H1 (cell line): ENCODE measurements around the gene BMPR1A. TPM values are rescaled to one million over a fixed set of nuclear protein-coding genes. Genes with fewer than 3 reads are reported as not detected.

ENCODE experiments used
- CTCF ChIA-PET: fragments of 300-600 bp; sonication (Branson Sonifier 250); formaldehyde crosslinking; loops from one replicate; lab custom pipeline; 2021; ENCODE audit not compliant: partially characterized antibody; lab: Charles Lee
- POLR2A ChIA-PET: fragments of 300-600 bp; sonication (Branson Sonifier 250); formaldehyde crosslinking; loops from one replicate; lab custom pipeline; 2021; ENCODE audit warnings: inconsistent platforms; ENCODE audit not compliant: partially characterized antibody; lab: Charles Lee
- DNase-seq, 2 experiments: peaks; one replicate each; pipeline versions ENCODE4 v3.0.0 to v3.0.0-alpha.2; 2010 to 2022; ENCODE audit warnings: low spot score in 2 of 2, low read depth in 1 of 2, mixed read lengths in 1 of 2
- FAIRE-seq: peaks from 2 replicates; lab custom pipeline; 2011; peaks lifted over from hg19 to GRCh38; lab: Jason Lieb, UNC
- H2AFZ ChIP-seq: 2 replicates; pipeline ENCODE4 v1.8.1; 2012; ENCODE audit warnings: low read length, inconsistent platforms
- H2AK5ac ChIP-seq: 2 replicates; pipeline ENCODE4 v1.6.1; 2013; ENCODE audit warnings: low read depth, low read length
- H2BK120ac ChIP-seq: replicated peaks from 2 replicates; pipeline ENCODE3; 2013; ENCODE audit warnings: low read depth, low read length, inconsistent platforms
- H2BK12ac ChIP-seq: 2 replicates; pipeline ENCODE4 v1.6.1; 2013; ENCODE audit warnings: low read depth, low read length
- H2BK15ac ChIP-seq: 2 replicates; pipeline ENCODE4 v1.6.1; 2013; ENCODE audit warnings: low read length
- H2BK20ac ChIP-seq: 2 replicates; pipeline ENCODE4 v1.6.1; 2013; ENCODE audit warnings: low read length
- H2BK5ac ChIP-seq: 2 replicates; pipeline ENCODE4 v1.6.1; 2013; ENCODE audit warnings: low read depth, low read length
- H3K14ac ChIP-seq: 2 replicates; pipeline ENCODE4 v1.6.1; 2013; ENCODE audit warnings: inconsistent platforms; ENCODE audit not compliant: insufficient read length
- H3K18ac ChIP-seq: 2 replicates; pipeline ENCODE4 v1.6.1; 2013; ENCODE audit warnings: low read length; ENCODE audit errors: extremely low read depth
- H3K23ac ChIP-seq: 2 replicates; pipeline ENCODE4 v1.6.1; 2013; ENCODE audit warnings: inconsistent platforms; ENCODE audit not compliant: insufficient read length
- H3K23me2 ChIP-seq: 2 replicates; pipeline ENCODE4 v1.6.1; 2013; ENCODE audit warnings: low read depth, low read length
- H3K27ac ChIP-seq: 2 replicates; pipeline ENCODE4 v1.6.1; 2011; ENCODE audit warnings: low read depth, low read length, inconsistent platforms
- H3K27me3 ChIP-seq, 4 experiments: replicated peaks in 1 of 4; 1 replicate in 1 of 4; 2 replicates in 3 of 4; pipeline versions ENCODE4 v1.6.1 to v1.8.1; 2011 to 2013; ENCODE audit warnings: low read length in 3 of 4, mild to moderate bottlenecking in 3 of 4, inconsistent platforms in 2 of 4, mixed read lengths in 2 of 4, moderate library complexity in 1 of 4; ENCODE audit not compliant: control insufficient read depth in 3 of 4, insufficient read depth in 3 of 4; ENCODE audit errors: extremely low read depth in 1 of 4
- H3K36me3 ChIP-seq, 4 experiments: 2 replicates each; pipeline versions ENCODE4 v1.6.1 to v1.8.1; 2011 to 2013; ENCODE audit warnings: mild to moderate bottlenecking in 4 of 4, low read length in 3 of 4, moderate library complexity in 2 of 4, control low read depth in 1 of 4, inconsistent platforms in 1 of 4; ENCODE audit not compliant: insufficient read depth in 4 of 4, control insufficient read depth in 2 of 4
- H3K4ac ChIP-seq: replicated peaks from 2 replicates; pipeline ENCODE3; 2013; ENCODE audit warnings: low read length, low read depth, mixed read lengths, inconsistent platforms; ENCODE audit not compliant: insufficient read length
- H3K4me1 ChIP-seq, 4 experiments: replicated peaks in 1 of 4; 1 replicate in 1 of 4; 2 replicates in 3 of 4; pipeline versions ENCODE4 v1.6.1 to v1.8.1; 2011 to 2013; ENCODE audit warnings: low read length in 3 of 4, inconsistent platforms in 2 of 4, mixed read lengths in 1 of 4; ENCODE audit not compliant: insufficient read depth in 4 of 4, control insufficient read depth in 3 of 4
- H3K4me2 ChIP-seq, 2 experiments: 2 replicates each; pipeline versions ENCODE4 v1.6.1 to v1.8.1; 2011 to 2013; ENCODE audit warnings: low read depth in 2 of 2, low read length in 2 of 2, control low read depth in 1 of 2, inconsistent platforms in 1 of 2, mild to moderate bottlenecking in 1 of 2; ENCODE audit not compliant: insufficient read depth in 1 of 2
- H3K4me3 ChIP-seq, 4 experiments: fragments of 200-600, 300-600 bp in 1 of 4; sonication (generic), shearing (Covaris generic), sonication (Bioruptor Twin) in 1 of 4; 2 replicates each; pipeline versions ENCODE4 v1.5.1 to v1.8.1; 2011 to 2016; ENCODE audit warnings: low read length in 4 of 4, low read depth in 3 of 4, control low read depth in 2 of 4, inconsistent platforms in 2 of 4, mild to moderate bottlenecking in 2 of 4, mixed read lengths in 1 of 4, moderate library complexity in 1 of 4; ENCODE audit not compliant: insufficient read depth in 2 of 4; ENCODE audit errors: extremely low read depth in 1 of 4
- H3K56ac ChIP-seq: replicated peaks from 2 replicates; pipeline ENCODE3; 2013; ENCODE audit warnings: low read depth, mild to moderate bottlenecking, mixed read lengths, low read length, inconsistent platforms; ENCODE audit not compliant: insufficient read length
- H3K79me1 ChIP-seq: 2 replicates; pipeline ENCODE4 v1.6.1; 2013; ENCODE audit warnings: low read depth, low read length, control low read depth
- H3K79me2 ChIP-seq, 2 experiments: 2 replicates each; pipeline versions ENCODE4 v1.6.1 to v1.8.1; 2012 to 2013; ENCODE audit warnings: low read length in 2 of 2, mild to moderate bottlenecking in 2 of 2, inconsistent platforms in 1 of 2; ENCODE audit not compliant: insufficient read depth in 2 of 2, control insufficient read depth in 1 of 2
- H3K9ac ChIP-seq, 4 experiments: replicated peaks in 1 of 4; 1 replicate in 1 of 4; 2 replicates in 3 of 4; pipeline versions ENCODE4 v1.6.1 to v1.8.1; 2011 to 2013; ENCODE audit warnings: low read depth in 3 of 4, low read length in 3 of 4, control low read depth in 2 of 4, mild to moderate bottlenecking in 2 of 4, moderate library complexity in 2 of 4, inconsistent platforms in 1 of 4; ENCODE audit errors: extremely low read depth in 1 of 4
- H3K9me3 ChIP-seq, 2 experiments: 2 replicates each; pipeline versions ENCODE4 v1.6.1 to v1.8.1; 2012 to 2013; ENCODE audit warnings: mild to moderate bottlenecking in 2 of 2, moderate library complexity in 2 of 2, control low read depth in 1 of 2, inconsistent platforms in 1 of 2, low read depth in 1 of 2, low read length in 1 of 2, mixed read lengths in 1 of 2; ENCODE audit not compliant: insufficient read depth in 2 of 2
- H4K20me1 ChIP-seq, 2 experiments: replicated peaks in 1 of 2; 2 replicates each; pipeline versions ENCODE3 to v1.8.1; 2011 to 2013; ENCODE audit warnings: inconsistent platforms in 2 of 2, low read length in 2 of 2, mild to moderate bottlenecking in 1 of 2; ENCODE audit not compliant: insufficient read depth in 2 of 2, control insufficient read depth in 1 of 2
- H4K5ac ChIP-seq: 2 replicates; pipeline ENCODE4 v1.6.1; 2013; ENCODE audit warnings: low read length, low read depth, mixed read lengths, inconsistent platforms; ENCODE audit not compliant: insufficient read length
- H4K8ac ChIP-seq: 2 replicates; pipeline ENCODE4 v1.8.0; 2013; ENCODE audit warnings: mild to moderate bottlenecking, moderate library complexity, low read length, inconsistent platforms; ENCODE audit not compliant: insufficient read depth; ENCODE audit errors: extremely low read depth
- H4K91ac ChIP-seq: replicated peaks from 2 replicates; pipeline ENCODE3; 2013; ENCODE audit warnings: low read length, mixed read lengths, inconsistent platforms; ENCODE audit not compliant: insufficient read length
- JUN ChIP-seq: IDR thresholded peaks from 2 replicates; pipeline ENCODE4 v1.6.1; 2011; ENCODE audit warnings: low read depth, mild to moderate bottlenecking, improper control_type of control experiment, low read length
- YY1 ChIP-seq: IDR thresholded peaks from 2 replicates; pipeline ENCODE4 v1.6.1; 2011; ENCODE audit warnings: low read depth, mild to moderate bottlenecking, low read length
- whole genome bisulfite sequencing, 2 experiments: shearing (Covaris generic) in 1 of 2; methylation state at CpG; one replicate each; pipeline versions ENCODE4 v1.1.6 to v1.1.7; 2013 to 2015; ENCODE audit warnings: low lambda C conversion rate in 2 of 2, mixed read lengths in 2 of 2, inconsistent platforms in 1 of 2, low coverage in 1 of 2, missing lambda C conversion rate in 1 of 2; ENCODE audit not compliant: insufficient replicate concordance in 2 of 2, insufficient coverage in 1 of 2, insufficient read length in 1 of 2; ENCODE audit errors: extremely low coverage in 1 of 2, missing lambda C conversion rate in 1 of 2; 5-methylcytosine and 5-hydroxymethylcytosine counted together
- polyA plus RNA-seq, 7 experiments: library from polyadenylated mRNA; depleted of rRNA in 3 of 7; stranded (reverse) in 5 of 7; unstranded in 2 of 7; fragments of >200 nt in 5 of 7; fragments of 200-250 nt in 2 of 7; gene quantifications; 1 replicate in 5 of 7; 2 replicates in 1 of 7; 4 replicates in 1 of 7; pipeline versions ENCODE4 v1.2.1 to v1.2.3, GENCODE V29; 2011 to 2013; ENCODE audit warnings: missing spikeins in 2 of 7, mixed read lengths in 2 of 7
- total RNA-seq: library from RNA; stranded (reverse); fragmentation: NEBNext Ultra II Directional; extraction: Animal tissue kit (Norgen Biotek cat#: 25700); gene quantifications from 2 replicates; pipeline ENCODE4 v1.2.1, GENCODE V29; 2021

Gene BMPR1A
- total and polyA plus RNA-seq, 2 of the 8 experiments (the other 6 are each of a cell fraction or from before 2014, with no cell fraction given): 34.4 to 129 TPM

DNA sequence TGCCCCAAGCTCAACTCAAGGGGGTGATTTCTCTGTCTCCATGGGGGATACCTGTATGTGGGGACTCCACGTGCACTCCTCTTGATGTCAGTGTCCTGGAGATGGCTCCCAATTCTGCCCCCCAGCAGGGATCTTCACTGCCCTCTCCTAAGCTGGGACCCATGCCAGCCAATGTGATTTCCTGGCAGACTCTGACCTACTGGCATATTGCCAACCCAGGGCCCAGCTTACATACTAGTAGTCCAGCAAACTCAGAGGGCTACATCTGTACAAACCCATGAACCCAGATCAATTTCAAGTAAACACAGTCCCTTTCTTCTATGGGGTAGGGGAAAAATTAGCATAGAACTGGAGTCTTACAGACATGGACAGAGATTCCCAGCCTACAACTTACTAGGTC is 26.2 kb upstream of the BMPR1A start:
- Histone ChIP-seq H3K9me3 (no peaks in the 10 kb centered on the region), H3K27me3 (no peaks in the 10 kb centered on the region), H3K9ac (no peak overlapping the region), H2BK15ac (no peak overlapping the region), H3K79me1 (no peaks in the 10 kb centered on the region), H4K91ac (no peak overlapping the region), H3K27ac (no peak overlapping the region), H4K20me1 (no peaks in the 10 kb centered on the region), H2BK120ac (no peak overlapping the region), H3K18ac (no peak overlapping the region), H2BK12ac (no peak overlapping the region), H3K4me3 (no peak overlapping the region), H3K23ac (no peak overlapping the region), H3K56ac (no peak overlapping the region), H2AK5ac (no peak overlapping the region), H4K5ac (no peak overlapping the region), H3K79me2 (no peaks in the 10 kb centered on the region), H3K4me1 (peaks cover 0 to 4% (median 0%) of the 10 kb centered on the region in 4 experiments; a peak in 2 of 7 replicates), H3K14ac (no peak overlapping the region), H3K4me2 (no peak overlapping the region), H2BK5ac (no peak overlapping the region), H3K23me2 (no peaks in the 10 kb centered on the region), H3K36me3 (no peaks in the 10 kb centered on the region), H3K4ac (no peak overlapping the region), H2BK20ac (no peak overlapping the region), H2AFZ (no peak overlapping the region), H4K8ac (no peak overlapping the region; the same call in 1 of the 2 replicates)
- CTCF ChIA-PET: interaction anchor here (0.6 to 0.8 kb wide), 2 partner anchors 15 to 172 kb away, joined by 3 to 4 read pairs; no protein-coding TSS in a partner anchor
- DNase-seq: no peak
- POLR2A ChIA-PET: interaction anchor here (1.6 kb wide), 1 partner anchor 25 kb away, joined by 5 read pairs; no protein-coding TSS in a partner anchor
- TF ChIP-seq YY1: no peak
- no peak for TF ChIP-seq JUN
- 92% methylated on average over 1 of the region's 1 CpG; no CpG with 5 or more reads in 1 of the 2 experiments for WGBS, 2 experiments
- FAIRE-seq: no peak
